H9 (cell line): ENCODE results near the gene MEF2C. TPM values are rescaled to one million over a fixed set of nuclear protein-coding genes. Genes with fewer than 3 reads are reported as not detected.

Experiments used
- DNase-seq: peaks from one replicate; pipeline ENCODE4 v3.0.0-alpha.2; 2017
- H2AFZ ChIP-seq: one replicate; pipeline ENCODE4 v1.6.1; 2013; ENCODE audit warnings: mild to moderate bottlenecking, low read length, control low read depth, moderate library complexity
- H2AK5ac ChIP-seq: 2 replicates; pipeline ENCODE4 v1.6.1; 2013; ENCODE audit warnings: low read length, control low read depth, mixed read lengths; ENCODE audit not compliant: insufficient read length
- H2BK120ac ChIP-seq: one replicate; pipeline ENCODE4 v1.6.1; 2013; ENCODE audit warnings: low read depth, mild to moderate bottlenecking, low read length, control low read depth, inconsistent platforms; ENCODE audit not compliant: poor library complexity, severe bottlenecking
- H2BK12ac ChIP-seq: 2 replicates; pipeline ENCODE4 v1.6.1; 2013; ENCODE audit warnings: low read length, control low read depth, mixed read lengths, low read depth; ENCODE audit not compliant: insufficient read length
- H2BK15ac ChIP-seq: 2 replicates; pipeline ENCODE4 v1.6.1; 2013; ENCODE audit warnings: low read depth, low read length, control low read depth
- H2BK20ac ChIP-seq: one replicate; pipeline ENCODE4 v1.6.1; 2013; ENCODE audit warnings: low read depth, mild to moderate bottlenecking, low read length, control low read depth, inconsistent platforms; ENCODE audit not compliant: poor library complexity, severe bottlenecking
- H2BK5ac ChIP-seq: 2 replicates; pipeline ENCODE4 v1.6.1; 2013; ENCODE audit warnings: low read length, control low read depth, mixed read lengths; ENCODE audit not compliant: insufficient read length
- H3K14ac ChIP-seq: 2 replicates; pipeline ENCODE4 v1.6.1; 2013; ENCODE audit warnings: low read length, control low read depth; ENCODE audit not compliant: insufficient read depth
- H3K18ac ChIP-seq: 2 replicates; pipeline ENCODE4 v1.6.1; 2013; ENCODE audit warnings: low read depth, mild to moderate bottlenecking, mixed read lengths, low read length, control low read depth; ENCODE audit not compliant: insufficient read length
- H3K23ac ChIP-seq: 2 replicates; pipeline ENCODE4 v1.6.1; 2013; ENCODE audit warnings: low read length, control low read depth, mixed read lengths, low read depth; ENCODE audit not compliant: insufficient read length
- H3K23me2 ChIP-seq: 2 replicates; pipeline ENCODE4 v1.6.1; 2013; ENCODE audit warnings: low read depth, mild to moderate bottlenecking, mixed read lengths, low read length, control low read depth; ENCODE audit not compliant: insufficient read length, poor library complexity, severe bottlenecking
- H3K27ac ChIP-seq: 2 replicates; pipeline ENCODE4 v1.5.1; 2013; ENCODE audit warnings: low read length, control low read depth, mixed read lengths, low read depth; ENCODE audit not compliant: insufficient read length
- H3K27me3 ChIP-seq: 2 replicates; pipeline ENCODE4 v1.6.1; 2013; ENCODE audit warnings: low read length, control low read depth, inconsistent platforms; ENCODE audit not compliant: insufficient read depth
- H3K4ac ChIP-seq: 2 replicates; pipeline ENCODE4 v1.6.1; 2013; ENCODE audit warnings: low read depth, mild to moderate bottlenecking, control low read depth, inconsistent platforms, low read length, moderate library complexity
- H3K4me1 ChIP-seq: 2 replicates; pipeline ENCODE4 v1.6.1; 2013; ENCODE audit warnings: low read length, control low read depth, inconsistent platforms; ENCODE audit not compliant: insufficient read depth
- H3K4me2 ChIP-seq: 2 replicates; pipeline ENCODE4 v1.6.1; 2013; ENCODE audit warnings: low read length, control low read depth, mixed read lengths; ENCODE audit not compliant: insufficient read length, insufficient read depth
- H3K56ac ChIP-seq: 2 replicates; pipeline ENCODE4 v1.6.1; 2013; ENCODE audit warnings: low read depth, mild to moderate bottlenecking, mixed read lengths, low read length, control low read depth; ENCODE audit not compliant: insufficient read length
- H3K79me1 ChIP-seq: 2 replicates; pipeline ENCODE4 v1.6.1; 2013; ENCODE audit warnings: low read depth, mild to moderate bottlenecking, moderate library complexity, low read length, control low read depth, inconsistent platforms; ENCODE audit not compliant: insufficient read depth, poor library complexity, severe bottlenecking
- H3K79me2 ChIP-seq: 2 replicates; pipeline ENCODE4 v1.6.1; 2013; ENCODE audit warnings: low read length, control low read depth, inconsistent platforms; ENCODE audit not compliant: insufficient read depth
- H3K9ac ChIP-seq: 2 replicates; pipeline ENCODE4 v1.6.1; 2013; ENCODE audit warnings: low read length, control low read depth, mixed read lengths; ENCODE audit not compliant: insufficient read length; ENCODE audit errors: extremely low read depth
- H3K9me3 ChIP-seq: one replicate; pipeline ENCODE4 v1.6.1; 2013; ENCODE audit warnings: low read depth, low read length, inconsistent platforms; ENCODE audit not compliant: control insufficient read depth
- H3T11ph ChIP-seq: one replicate; pipeline ENCODE4 v1.6.1; 2013; ENCODE audit warnings: mild to moderate bottlenecking, low read length, control low read depth, inconsistent platforms
- H4K20me1 ChIP-seq: one replicate; pipeline ENCODE4 v1.6.1; 2013; ENCODE audit not compliant: control insufficient read depth, insufficient read length, insufficient read depth
- H4K5ac ChIP-seq: 2 replicates; pipeline ENCODE4 v1.6.1; 2013; ENCODE audit warnings: low read depth, mild to moderate bottlenecking, mixed read lengths, low read length, control low read depth; ENCODE audit not compliant: insufficient read length
- H4K8ac ChIP-seq: replicated peaks from 2 replicates; pipeline ENCODE4 v1.6.1; 2013; ENCODE audit warnings: low read length, control low read depth, mixed read lengths, low read depth; ENCODE audit not compliant: insufficient read length
- H4K91ac ChIP-seq: 2 replicates; pipeline ENCODE4 v1.6.1; 2013; ENCODE audit warnings: low read depth, mild to moderate bottlenecking, moderate library complexity, mixed read lengths, low read length, control low read depth; ENCODE audit not compliant: insufficient read length
- H3K27ac Mint-ChIP-seq, 3 experiments: 2 replicates in 2 of 3; 3 replicates in 1 of 3; pipeline ENCODE4 v1.8.0; 2020 to 2021; ENCODE audit warnings: mixed read lengths in 3 of 3, mild to moderate bottlenecking in 1 of 3, moderate library complexity in 1 of 3
- H3K27me3 Mint-ChIP-seq: 2 replicates; pipeline ENCODE4 v1.8.0; 2021; ENCODE audit warnings: low read depth, mild to moderate bottlenecking, moderate library complexity, mixed read lengths
- H3K36me3 Mint-ChIP-seq, 3 experiments: 2 replicates in 2 of 3; 3 replicates in 1 of 3; pipeline ENCODE4 v1.8.0; 2020 to 2021; ENCODE audit warnings: low read depth in 3 of 3, mixed read lengths in 3 of 3; ENCODE audit not compliant: insufficient read depth in 1 of 3
- H3K4me1 Mint-ChIP-seq, 2 experiments: 2 replicates each; pipeline ENCODE4 v1.8.0; 2020; ENCODE audit warnings: mixed read lengths in 2 of 2
- H3K4me3 Mint-ChIP-seq, 2 experiments: 2 replicates in 1 of 2; 3 replicates in 1 of 2; pipeline ENCODE4 v1.8.0; 2020 to 2021; ENCODE audit warnings: mild to moderate bottlenecking in 2 of 2, mixed read lengths in 2 of 2, moderate library complexity in 1 of 2
- H3K9me3 Mint-ChIP-seq, 2 experiments: 2 replicates in 1 of 2; 3 replicates in 1 of 2; pipeline ENCODE4 v1.8.0; 2020; ENCODE audit warnings: mild to moderate bottlenecking in 2 of 2, mixed read lengths in 2 of 2, moderate library complexity in 1 of 2
- WGBS: extraction: QIAGEN DNeasy Blood & Tissue Kit; methylation state at CpG from one replicate; pipeline ENCODE4 v1.1.7; 2013; ENCODE audit warnings: missing lambda C conversion rate, low lambda C conversion rate, mixed read lengths; ENCODE audit not compliant: insufficient read length; ENCODE audit errors: extremely low coverage; 5-methylcytosine and 5-hydroxymethylcytosine counted together
- total RNA-seq: library from RNA; stranded (reverse); gene quantifications from 2 replicates; pipeline ENCODE4 v1.2.1, GENCODE V29; 2021
- TF ChIP-seq, protein P1 (sequence below): fragments of 200-600 bp; sonication (generic); conservative IDR thresholded peaks from 3 replicates; pipeline ENCODE4 v1.8.0; 2021; ENCODE audit warnings: antibody characterized with exemption, mild to moderate bottlenecking

Gene MEF2C
- total RNA-seq, 1 experiment from 2014 or later: 0.11 TPM

DNA sequence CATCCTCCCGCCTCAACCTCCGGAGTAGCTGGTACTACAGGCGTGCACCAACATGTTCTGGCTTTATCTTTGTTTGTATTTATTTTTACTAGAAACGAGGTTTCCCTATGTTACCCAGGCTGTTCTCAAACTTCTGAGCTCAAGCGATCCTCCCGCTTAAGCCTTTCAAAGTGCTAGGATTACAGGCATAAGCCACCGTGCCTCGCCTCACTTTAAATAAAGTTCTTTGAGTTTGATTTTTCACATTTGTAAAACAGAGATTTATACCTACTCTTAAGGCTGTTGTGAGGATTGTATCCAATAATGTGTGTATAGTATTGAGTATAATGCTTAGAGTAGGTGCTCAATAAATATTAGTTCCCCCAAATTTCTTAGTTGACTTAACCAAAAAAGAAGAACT is 75.7 kb downstream of the MEF2C start:
- no peak overlapping the region for H3K4ac ChIP-seq
- H3K23me2 ChIP-seq: no peaks in the 10 kb centered on the region
- no peaks in the 10 kb centered on the region for H3K79me2 ChIP-seq
- no CpG with 5 or more reads among the region's 8 CpGs for WGBS
- no peak overlapping the region for H2BK120ac ChIP-seq
- H3K36me3 Mint-ChIP-seq: no peaks in the 10 kb centered on the region
- H4K5ac ChIP-seq: no peak overlapping the region
- H4K8ac ChIP-seq: no peak overlapping the region
- H3K23ac ChIP-seq: no peak overlapping the region
- H2BK12ac ChIP-seq: no peak overlapping the region
- no peak overlapping the region for H2BK15ac ChIP-seq
- H2BK5ac ChIP-seq: no peak overlapping the region
- no peak overlapping the region for H3K27ac Mint-ChIP-seq
- H3K18ac ChIP-seq: no peak overlapping the region
- H3K9me3 Mint-ChIP-seq: no peaks in the 10 kb centered on the region
- no peaks in the 10 kb centered on the region for H3K27me3 Mint-ChIP-seq
- H3K14ac ChIP-seq: no peak overlapping the region
- DNase-seq: no peak
- no peaks in the 10 kb centered on the region for H3K27me3 ChIP-seq
- TF ChIP-seq, protein P1, sequence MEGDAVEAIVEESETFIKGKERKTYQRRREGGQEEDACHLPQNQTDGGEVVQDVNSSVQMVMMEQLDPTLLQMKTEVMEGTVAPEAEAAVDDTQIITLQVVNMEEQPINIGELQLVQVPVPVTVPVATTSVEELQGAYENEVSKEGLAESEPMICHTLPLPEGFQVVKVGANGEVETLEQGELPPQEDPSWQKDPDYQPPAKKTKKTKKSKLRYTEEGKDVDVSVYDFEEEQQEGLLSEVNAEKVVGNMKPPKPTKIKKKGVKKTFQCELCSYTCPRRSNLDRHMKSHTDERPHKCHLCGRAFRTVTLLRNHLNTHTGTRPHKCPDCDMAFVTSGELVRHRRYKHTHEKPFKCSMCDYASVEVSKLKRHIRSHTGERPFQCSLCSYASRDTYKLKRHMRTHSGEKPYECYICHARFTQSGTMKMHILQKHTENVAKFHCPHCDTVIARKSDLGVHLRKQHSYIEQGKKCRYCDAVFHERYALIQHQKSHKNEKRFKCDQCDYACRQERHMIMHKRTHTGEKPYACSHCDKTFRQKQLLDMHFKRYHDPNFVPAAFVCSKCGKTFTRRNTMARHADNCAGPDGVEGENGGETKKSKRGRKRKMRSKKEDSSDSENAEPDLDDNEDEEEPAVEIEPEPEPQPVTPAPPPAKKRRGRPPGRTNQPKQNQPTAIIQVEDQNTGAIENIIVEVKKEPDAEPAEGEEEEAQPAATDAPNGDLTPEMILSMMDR: no peak
- H3K4me2 ChIP-seq: no peak overlapping the region
- no peak overlapping the region for H3K9ac ChIP-seq
- H3K9me3 ChIP-seq: no peaks in the 10 kb centered on the region
- no peak overlapping the region for H3K27ac ChIP-seq
- H4K91ac ChIP-seq: no peak overlapping the region
- no peak overlapping the region for H3K56ac ChIP-seq
- no peak overlapping the region for H2AFZ ChIP-seq
- no peak overlapping the region for H2BK20ac ChIP-seq
- H3K4me3 Mint-ChIP-seq: no peak overlapping the region
- H3T11ph ChIP-seq: no peak overlapping the region
- H3K4me1 ChIP-seq: no peaks in the 10 kb centered on the region
- peaks cover 4 to 5% of the 10 kb centered on the region in 2 experiments; a peak in 2 of 4 replicates for H3K4me1 Mint-ChIP-seq
- no peaks in the 10 kb centered on the region for H4K20me1 ChIP-seq
- H2AK5ac ChIP-seq: no peak overlapping the region
- no peaks in the 10 kb centered on the region for H3K79me1 ChIP-seq
